ENCODE measurements around the gene CALCR. TPM values are rescaled to one million over a fixed set of nuclear protein-coding genes. Genes with fewer than 3 reads are reported as not detected.

CALCR gene
- total RNA-seq, 1 experiment from 2014 or later = 0.10 TPM

GRCh38 chr7:93471456-93471855 is 103.1 kb downstream of the CALCR start:
- Histone ChIP-seq H3K9me3 (ENCODE audit: control insufficient read depth in 1 of 2, insufficient read depth in 1 of 2, low read depth in 1 of 2, low read length in 2 of 2) (no peaks in the 10 kb centered on the region), H3K27ac (ENCODE audit: low read depth, low read length) (no peak overlapping the region), H3K4me2 (ENCODE audit: low read length) (no peak overlapping the region), H3K9me2 (ENCODE audit: insufficient read depth) (no peaks in the 10 kb centered on the region), H2AFZ (ENCODE audit: low read depth, low read length, poor library complexity, severe bottlenecking) (no peak overlapping the region), H3K27me3 (ENCODE audit: insufficient read depth, low read length) (peaks cover 4% of the 10 kb centered on the region; the same call in 1 of the 2 replicates), H3K9ac (ENCODE audit: low read length) (no peak overlapping the region), H3K36me3 (ENCODE audit: control insufficient read depth in 1 of 2, insufficient read depth in 2 of 2, low read length in 2 of 2) (no peaks in the 10 kb centered on the region), H4K20me1 (ENCODE audit: insufficient read depth) (no peaks in the 10 kb centered on the region), H3K4me1 (ENCODE audit: control insufficient read depth in 1 of 2, insufficient read depth in 2 of 2, low read length in 2 of 2) (no peaks in the 10 kb centered on the region), H3K79me2 (ENCODE audit: insufficient read depth, low read length) (no peaks in the 10 kb centered on the region), H3K4me3 (replicated peaks in 1 of 2; ENCODE audit: low read depth in 1 of 2, low read length in 2 of 2) (no peak overlapping the region)
- no TSS peak for BruUV-seq (replicated peaks)
- no peak for ATAC-seq
- no peak for DNase-seq (ENCODE audit: low read depth, low spot score)
- ChIA-PET CTCF (no interaction called here), POLR2A (no interaction called here), RAD21 (ENCODE audit: low non-redundant PET in 1 of 2, low total read pairs in 2 of 2, uncharacterized antibody in 2 of 2, unreplicated experiment in 2 of 2) (no interaction called here)
- intact Hi-C loops (cut with micrococcal nuclease) = loop anchor here (10.0 kb wide), 1 partner anchor 57 kb away; no protein-coding TSS in a partner anchor
- TF ChIP-seq FOSL1 (IDR thresholded peaks at IDR 0.05; ENCODE audit: low read depth) (no peak), RAD21 (IDR thresholded peaks at IDR 0.05; ENCODE audit: low read depth) (no peak), MAX (IDR thresholded peaks at IDR 0.05) (no peak), EZH2phosphoT487 (IDR thresholded peaks at IDR 0.05; ENCODE audit: borderline replicate concordance) (no peak), SIN3A (IDR thresholded peaks at IDR 0.05; ENCODE audit: low read depth) (no peak), EGR1 (IDR thresholded peaks at IDR 0.05; ENCODE audit: low read depth) (no peak)

GRCh38 chr7:93463764-93464163 is 110.8 kb downstream of the CALCR start:
- Histone ChIP-seq H4K20me1 (ENCODE audit: insufficient read depth) (no peaks in the 10 kb centered on the region), H3K36me3 (ENCODE audit: control insufficient read depth in 1 of 2, insufficient read depth in 2 of 2, low read length in 2 of 2) (no peaks in the 10 kb centered on the region), H3K9me2 (ENCODE audit: insufficient read depth) (no peaks in the 10 kb centered on the region), H3K4me2 (ENCODE audit: low read length) (no peak overlapping the region), H3K9me3 (ENCODE audit: control insufficient read depth in 1 of 2, insufficient read depth in 1 of 2, low read depth in 1 of 2, low read length in 2 of 2) (no peaks in the 10 kb centered on the region), H3K27ac (ENCODE audit: low read depth, low read length) (no peak overlapping the region), H3K4me1 (ENCODE audit: control insufficient read depth in 1 of 2, insufficient read depth in 2 of 2, low read length in 2 of 2) (no peaks in the 10 kb centered on the region), H2AFZ (ENCODE audit: low read depth, low read length, poor library complexity, severe bottlenecking) (no peak overlapping the region), H3K27me3 (ENCODE audit: insufficient read depth, low read length) (no peaks in the 10 kb centered on the region), H3K9ac (ENCODE audit: low read length) (no peak overlapping the region), H3K4me3 (replicated peaks in 1 of 2; ENCODE audit: low read depth in 1 of 2, low read length in 2 of 2) (no peak overlapping the region), H3K79me2 (ENCODE audit: insufficient read depth, low read length) (no peaks in the 10 kb centered on the region)
- DNase-seq (ENCODE audit: low read depth, low spot score) (no peak), ATAC-seq (no peak)
- ChIA-PET CTCF (no interaction called here), RAD21 (ENCODE audit: low non-redundant PET in 1 of 2, low total read pairs in 2 of 2, uncharacterized antibody in 2 of 2, unreplicated experiment in 2 of 2) (no interaction called here), POLR2A (no interaction called here)
- intact Hi-C loops (cut with micrococcal nuclease) = no loop called here
- TF ChIP-seq ZNF274 (IDR thresholded peaks at IDR 0.05; ENCODE audit: low read depth, low read length) (no peak), SP1 (IDR thresholded peaks at IDR 0.05; ENCODE audit: low read depth) (no peak), ZBTB33 (IDR thresholded peaks at IDR 0.05; ENCODE audit: extremely low read depth, insufficient replicate concordance, low read length) (no peak)
- no TSS peak for BruUV-seq (replicated peaks)
